Activated CD4-positive, alpha-beta T cell treated with anti-CD3 and anti-CD28 coated beads, Interleukin-2, amount 10 ng/mL, durations not matched to agents 24 days and 14 days (primary cell): ENCODE results near the gene FECH. TPM values are rescaled to one million over a fixed set of nuclear protein-coding genes. Genes with fewer than 3 reads are reported as not detected.

Experiments
- DNase-seq: peaks from one replicate; pipeline ENCODE4 v3.0.0; 2022
- H3K27ac Mint-ChIP-seq: one replicate; pipeline ENCODE4 v1.8.0; 2022; ENCODE audit warnings: mild to moderate bottlenecking, mixed read lengths
- H3K27me3 Mint-ChIP-seq: one replicate; pipeline ENCODE4 v1.8.0; 2022; ENCODE audit warnings: mixed read lengths
- H3K36me3 Mint-ChIP-seq: one replicate; pipeline ENCODE4 v1.8.0; 2022; ENCODE audit warnings: low read depth, mild to moderate bottlenecking, mixed read lengths
- H3K4me1 Mint-ChIP-seq: one replicate; pipeline ENCODE4 v1.8.0; 2021; ENCODE audit warnings: mixed read lengths
- H3K4me3 Mint-ChIP-seq: one replicate; pipeline ENCODE4 v1.8.0; 2022; ENCODE audit warnings: mild to moderate bottlenecking, moderate library complexity, mixed read lengths
- H3K9me3 Mint-ChIP-seq: one replicate; pipeline ENCODE4 v1.8.0; 2021; ENCODE audit warnings: mixed read lengths
- intact Hi-C: fragments of 100-400 bp; cut with micrococcal nuclease; formaldehyde crosslinking; loops from one replicate; pipeline ENCODE4 v1.15.1; 2023
- total RNA-seq: library from RNA; stranded (reverse); gene quantifications from 2 replicates; pipeline ENCODE4 v1.2.3, GENCODE V29; 2022

FECH gene
- total RNA-seq: 22.4 and 25.1 TPM in 2 replicates

GRCh38 chr18:57586251-57587049, at the start of gene FECH:
TSS of gene FECH (minus strand) at chr18:57586702. CDS start at chr18:57586620, 82 bp downstream.
- Mint-ChIP-seq H3K4me3 (peak within 1 kb of the TSS; percentile 85), H3K4me1 (peaks cover 17% of the 10 kb centered on the region), H3K27me3 (no peaks in the 10 kb centered on the region), H3K9me3 (no peaks in the 10 kb centered on the region), H3K27ac (peak within 1 kb of the TSS; percentile 80), H3K36me3 (peaks cover 10% of the 10 kb centered on the region)
- intact Hi-C loops: loop anchor here (1.0 to 10.0 kb wide), 4 partner anchors 35 to 1084 kb away; partner anchors contain the start of genes MALT1, NARS1 and TXNL1
- peak; percentile 94 for DNase-seq

GRCh38 chr18:57635003-57635822, 48.7 kb upstream of the FECH start:
- Mint-ChIP-seq H3K4me3 (no peak overlapping the region), H3K27me3 (no peaks in the 10 kb centered on the region), H3K36me3 (peaks cover 14% of the 10 kb centered on the region), H3K4me1 (peaks cover 12% of the 10 kb centered on the region), H3K27ac (no peak overlapping the region), H3K9me3 (no peaks in the 10 kb centered on the region)
- no peak for DNase-seq
- intact Hi-C loops: loop anchor here (10.0 kb wide), 1 partner anchor 480 kb away; no protein-coding TSS in a partner anchor

- Mint-ChIP-seq H3K4me1 (peaks cover 16% of the 10 kb centered on the region), H3K27me3 (no peaks in the 10 kb centered on the region), H3K27ac (peak overlapping the region; percentile 51)
These were observed 45.2 kb upstream of the FECH start for GRCh38 chr18:57631697-57632096.

GRCh38 chr18:57630754-57631595, 44.5 kb upstream of the FECH start:
- no peaks in the 10 kb centered on the region for H3K27me3 Mint-ChIP-seq

More at GRCh38 chr18:57631697-57632096, 45.2 kb upstream of the FECH start:
- Mint-ChIP-seq H3K36me3 (peaks cover 8% of the 10 kb centered on the region), H3K4me3 (peak overlapping the region; percentile 98), H3K9me3 (no peaks in the 10 kb centered on the region)
- intact Hi-C loops: loop anchor here (2.0 to 10.0 kb wide), 2 partner anchors 483 to 981 kb away; partner anchors contain the start of gene WDR7
- DNase-seq: no peak

GRCh38 chr18:57630002-57630753, 43.7 kb upstream of the FECH start:
- Mint-ChIP-seq H3K27me3 (no peaks in the 10 kb centered on the region), H3K27ac (peak overlapping the region; percentile 94), H3K36me3 (peaks cover 5% of the 10 kb centered on the region), H3K4me1 (peaks cover 14% of the 10 kb centered on the region), H3K9me3 (no peaks in the 10 kb centered on the region), H3K4me3 (peak overlapping the region; percentile 98)
- intact Hi-C loops: loop anchor here (1.0 to 10.0 kb wide), 4 partner anchors 9 to 979 kb away; partner anchors contain the start of genes NARS1 and WDR7
- peak; percentile 98 for DNase-seq

More at GRCh38 chr18:57630754-57631595, 44.5 kb upstream of the FECH start:
- Mint-ChIP-seq H3K27ac (peak overlapping the region; percentile 94), H3K4me1 (peaks cover 16% of the 10 kb centered on the region), H3K36me3 (peaks cover 8% of the 10 kb centered on the region), H3K9me3 (no peaks in the 10 kb centered on the region), H3K4me3 (peak overlapping the region; percentile 98)
- DNase-seq: no peak
- intact Hi-C loops: loop anchor here (1.0 to 10.0 kb wide), 4 partner anchors 10 to 980 kb away; partner anchors contain the start of genes NARS1 and WDR7

GRCh38 chr18:57629422-57629821, 42.9 kb upstream of the FECH start:
- Mint-ChIP-seq H3K27me3 (no peaks in the 10 kb centered on the region), H3K36me3 (peaks cover 5% of the 10 kb centered on the region), H3K9me3 (no peaks in the 10 kb centered on the region), H3K4me3 (peak overlapping the region; percentile 98), H3K4me1 (peaks cover 14% of the 10 kb centered on the region), H3K27ac (peak overlapping the region; percentile 94)
- intact Hi-C loops: no loop called here
- DNase-seq: no peak

GRCh38 chr18:57627488-57627887, 41.0 kb upstream of the FECH start:
- intact Hi-C loops: no loop called here
- Mint-ChIP-seq H3K4me3 (no peak overlapping the region), H3K4me1 (peaks cover 16% of the 10 kb centered on the region), H3K36me3 (peaks cover 5% of the 10 kb centered on the region), H3K27me3 (no peaks in the 10 kb centered on the region), H3K9me3 (no peaks in the 10 kb centered on the region), H3K27ac (no peak overlapping the region)
- no peak for DNase-seq

- Mint-ChIP-seq H3K9me3 (no peaks in the 10 kb centered on the region), H3K27me3 (no peaks in the 10 kb centered on the region), H3K27ac (no peak overlapping the region), H3K4me3 (no peak overlapping the region), H3K36me3 (peaks cover 8% of the 10 kb centered on the region), H3K4me1 (peaks cover 13% of the 10 kb centered on the region)
- no peak for DNase-seq
- intact Hi-C loops: loop anchor here (5.0 kb wide), 1 partner anchor 988 kb away; the partner anchor contains the start of gene TXNL1
These were observed 38.5 kb upstream of the FECH start for GRCh38 chr18:57624988-57625387.

GRCh38 chr18:57621246-57621604, 34.7 kb upstream of the FECH start:
- H3K4me3 Mint-ChIP-seq: peak overlapping the region; percentile 92
- peaks cover 22% of the 10 kb centered on the region for H3K36me3 Mint-ChIP-seq
- intact Hi-C loops: loop anchor here (1.0 to 5.0 kb wide), 5 partner anchors 9 to 984 kb away; partner anchors contain the start of genes FECH and TXNL1
- DNase-seq: no peak
- H3K27ac Mint-ChIP-seq: peak overlapping the region; percentile 94
- H3K27me3 Mint-ChIP-seq: no peaks in the 10 kb centered on the region
- H3K4me1 Mint-ChIP-seq: peaks cover 23% of the 10 kb centered on the region
- H3K9me3 Mint-ChIP-seq: no peaks in the 10 kb centered on the region

- Mint-ChIP-seq H3K4me3 (peak overlapping the region; percentile 92), H3K36me3 (peaks cover 28% of the 10 kb centered on the region), H3K27me3 (no peaks in the 10 kb centered on the region), H3K9me3 (no peaks in the 10 kb centered on the region), H3K4me1 (peaks cover 26% of the 10 kb centered on the region), H3K27ac (no peak overlapping the region)
- intact Hi-C loops: loop anchor here (2.0 to 5.0 kb wide), 3 partner anchors 219 to 983 kb away; partner anchors contain the start of gene TXNL1
- no peak for DNase-seq
These were observed 33.4 kb upstream of the FECH start for GRCh38 chr18:57619876-57620275.

- Mint-ChIP-seq H3K36me3 (peaks cover 34% of the 10 kb centered on the region), H3K27ac (no peak overlapping the region), H3K27me3 (no peaks in the 10 kb centered on the region), H3K4me3 (no peak overlapping the region), H3K9me3 (no peaks in the 10 kb centered on the region), H3K4me1 (peaks cover 26% of the 10 kb centered on the region)
- intact Hi-C loops: no loop called here
- no peak for DNase-seq
These were observed 32.4 kb upstream of the FECH start for GRCh38 chr18:57618910-57619309.

- H3K27me3 Mint-ChIP-seq: no peaks in the 10 kb centered on the region
- no peaks in the 10 kb centered on the region for H3K9me3 Mint-ChIP-seq
- H3K36me3 Mint-ChIP-seq: peaks cover 71% of the 10 kb centered on the region
- DNase-seq: no peak
- H3K27ac Mint-ChIP-seq: no peak overlapping the region
- no peaks in the 10 kb centered on the region for H3K4me1 Mint-ChIP-seq
- H3K4me3 Mint-ChIP-seq: no peak overlapping the region
- intact Hi-C loops: no loop called here
These were observed 17.4 kb upstream of the FECH start for GRCh38 chr18:57603871-57604270.
